H1 (cell line): Measurements from ENCODE around the gene TNFAIP1. TPM values are rescaled to one million over a fixed set of nuclear protein-coding genes. Genes with fewer than 3 reads are reported as not detected.

Experiments
- microRNA-seq, 2 experiments: library from miRNA; unstranded; fragments of <30 nt; microRNA quantifications; one replicate each; pipeline versions ENCODE4 to v1.2.0, GENCODE V29; 2016 to 2020; ENCODE audit warnings: borderline microRNAs expressed in 2 of 2, borderline number of aligned reads in 2 of 2, borderline replicate concordance in 1 of 2
- polyA plus RNA-seq, 7 experiments: library from polyadenylated mRNA; depleted of rRNA in 3 of 7; stranded (reverse) in 5 of 7; unstranded in 2 of 7; fragments of >200 nt in 5 of 7; fragments of 200-250 nt in 2 of 7; gene quantifications; 1 replicate in 5 of 7; 2 replicates in 1 of 7; 4 replicates in 1 of 7; pipeline versions ENCODE4 v1.2.1 to v1.2.3, GENCODE V29; 2011 to 2013; ENCODE audit warnings: missing spikeins in 2 of 7, mixed read lengths in 2 of 7
- total RNA-seq: library from RNA; stranded (reverse); fragmentation: NEBNext Ultra II Directional; extraction: Animal tissue kit (Norgen Biotek cat#: 25700); gene quantifications from 2 replicates; pipeline ENCODE4 v1.2.1, GENCODE V29; 2021

TNFAIP1 gene
- total and polyA plus RNA-seq, 2 of the 8 experiments (the other 6 are each of a cell fraction or from before 2014, with no cell fraction given): 16.9 to 19.5 TPM

Small RNA genes lying within 50 kb of the gene (microRNA-seq; reads per million reads assigned to microRNA genes)
- 0 to 0.20 reads per million in 2 experiments for gene MIR4723

Other genes starting within 250 kb of the TNFAIP1 start
- 130 and 136 TPM in 2 replicates for gene TMEM97, start 16.6 kb upstream of the TNFAIP1 start, total RNA-seq
- gene TMEM97, start 16.6 kb upstream of the TNFAIP1 start, polyA plus RNA-seq (2011; rRNA removed): 70.0 and 126 TPM in 2 replicates
- 19.3 and 21.0 TPM in 2 replicates for gene IFT20, start 289 bp upstream of the TNFAIP1 start, total RNA-seq
- gene IFT20, start 289 bp upstream of the TNFAIP1 start, polyA plus RNA-seq (2011; rRNA removed): 9.0 and 11.7 TPM in 2 replicates
- 74.0 and 75.3 TPM in 2 replicates for gene POLDIP2, start 21.8 kb downstream of the TNFAIP1 start, total RNA-seq
- gene POLDIP2, start 21.8 kb downstream of the TNFAIP1 start, polyA plus RNA-seq (2011; rRNA removed): 76.1 and 92.3 TPM in 2 replicates
- not detected in 2 replicates for gene SEBOX, start 29.4 kb downstream of the TNFAIP1 start, total RNA-seq
- gene SEBOX, start 29.4 kb downstream of the TNFAIP1 start, polyA plus RNA-seq (2011; rRNA removed): not detected in 2 replicates
- gene VTN, start 34.5 kb downstream of the TNFAIP1 start, total RNA-seq: not detected in 2 replicates
- 0.18 and 0.38 TPM in 2 replicates for gene VTN, start 34.5 kb downstream of the TNFAIP1 start, polyA plus RNA-seq (2011; rRNA removed)
- gene SARM1, start 35.9 kb downstream of the TNFAIP1 start, total RNA-seq: 6.5 and 9.2 TPM in 2 replicates
- 5.8 and 6.1 TPM in 2 replicates for gene SARM1, start 35.9 kb downstream of the TNFAIP1 start, polyA plus RNA-seq (2011; rRNA removed)
- 7.1 and 8.7 TPM in 2 replicates for gene SLC46A1, start 70.5 kb downstream of the TNFAIP1 start, total RNA-seq
- gene SLC46A1, start 70.5 kb downstream of the TNFAIP1 start, polyA plus RNA-seq (2011; rRNA removed): 5.3 and 5.9 TPM in 2 replicates
- gene SLC13A2, start 137.9 kb downstream of the TNFAIP1 start, total RNA-seq: not detected in 2 replicates
- gene SLC13A2, start 137.9 kb downstream of the TNFAIP1 start, polyA plus RNA-seq (2011; rRNA removed): not detected in 2 replicates
- gene FOXN1, start 170.6 kb downstream of the TNFAIP1 start, total RNA-seq: not detected in 2 replicates
- not detected in 2 replicates for gene FOXN1, start 170.6 kb downstream of the TNFAIP1 start, polyA plus RNA-seq (2011; rRNA removed)
- 43.5 and 44.1 TPM in 2 replicates for gene UNC119, start 216.9 kb downstream of the TNFAIP1 start, total RNA-seq
- 94.4 and 122 TPM in 2 replicates for gene UNC119, start 216.9 kb downstream of the TNFAIP1 start, polyA plus RNA-seq (2011; rRNA removed)
- gene PIGS, start 235.8 kb downstream of the TNFAIP1 start, total RNA-seq: 47.4 and 50.6 TPM in 2 replicates
- 44.3 and 72.7 TPM in 2 replicates for gene PIGS, start 235.8 kb downstream of the TNFAIP1 start, polyA plus RNA-seq (2011; rRNA removed)
- 51.3 and 51.6 TPM in 2 replicates for gene ALDOC, start 241.1 kb downstream of the TNFAIP1 start, total RNA-seq
- gene ALDOC, start 241.1 kb downstream of the TNFAIP1 start, polyA plus RNA-seq (2011; rRNA removed): 103 and 134 TPM in 2 replicates